Right lobe of liver (tissue), 6 donors: ENCODE measurements around the gene GRIK2. TPM values are rescaled to one million over a fixed set of nuclear protein-coding genes. Genes with fewer than 3 reads are reported as not detected.

Experiments
- ATAC-seq, 4 donors: fragments of 200-7000 bp; cut with Tn5 transposase; one replicate each; pipeline ENCODE4 v1.9.1; 2020; ENCODE audit warnings: mild to moderate bottlenecking in 4 of 4, moderate library complexity in 4 of 4
- DNase-seq, 3 donors: peaks; one replicate each; pipeline ENCODE4 v3.0.0-alpha.2; 2020
- H3K27ac ChIP-seq, 3 donors: fragments of 200-600 bp; one replicate each; pipeline ENCODE4 v1.8.0; 2022
- H3K27me3 ChIP-seq, 2 donors: fragments of 200-600 bp; one replicate each; pipeline ENCODE4 v1.8.0; 2022
- H3K36me3 ChIP-seq, 4 donors: fragments of 200-600 bp; sonication (generic) in 1 of 4; one replicate each; pipeline versions ENCODE4 v1.5.1 to v1.8.0; 2017 to 2022; ENCODE audit warnings: control low read depth in 1 of 4
- H3K4me1 ChIP-seq, 4 donors: fragments of 200-600 bp; sonication (generic) in 1 of 4; one replicate each; pipeline versions ENCODE4 v1.5.1 to v1.8.0; 2017 to 2022; ENCODE audit warnings: control low read depth in 1 of 4
- H3K4me3 ChIP-seq, 3 donors: fragments of 200-600 bp; one replicate each; pipeline ENCODE4 v1.8.0; 2022
- H3K9me3 ChIP-seq, 4 donors: fragments of 200-600 bp; sonication (generic) in 1 of 4; one replicate each; pipeline versions ENCODE4 v1.5.1 to v1.8.0; 2017 to 2022; ENCODE audit warnings: control low read depth in 1 of 4
- POLR2A ChIP-seq: fragments of 450-650 bp; IDR thresholded peaks from one replicate; pipeline ENCODE4 v1.6.1; 2017; ENCODE audit warnings: antibody characterized with exemption, mild to moderate bottlenecking
- WGBS: methylation state at CpG from one replicate; pipeline ENCODE4 v1.1.6; 2018; ENCODE audit warnings: low coverage, low lambda C conversion rate; ENCODE audit not compliant: insufficient coverage; ENCODE audit errors: missing lambda C conversion rate; 5-methylcytosine and 5-hydroxymethylcytosine counted together
- intact Hi-C, 2 donors: fragments of 100-400 bp; cut with DNase I; formaldehyde crosslinking; loops; one replicate each; pipeline versions ENCODE4 v1.11.2 to v1.14.1; 2022
- total RNA-seq, 6 experiments: library from RNA; depleted of rRNA in 2 of 6; stranded (reverse); fragments of >200 nt in 2 of 6; fragmentation: NEBNext Ultra II Directional in 3 of 6; extraction: Animal tissue kit (Norgen Biotek cat#: 25700) in 3 of 6; gene quantifications; one replicate each; pipeline versions ENCODE4 v1.1.0 to v1.2.4, GENCODE V29; 2016 to 2023
- TF ChIP-seq, protein P1 (sequence below), 4 donors: fragments of 200-600 bp in 3 of 4; fragments of 450-650 bp in 1 of 4; IDR thresholded peaks; one replicate each; pipeline versions ENCODE4 v1.5.1 to v1.8.0; 2016 to 2022; ENCODE audit warnings: antibody characterized with exemption in 4 of 4, mild to moderate bottlenecking in 2 of 4
- donor health status: DM: no; HTN: yes; CAD: no.
- donor health status: DM: no; HTN: no; CAD: no.
- donor health status: DM: no; HTN: no; CAD: no.
- donor health status: DM: no; HTN: yes; CAD: no.
- donor health status: DM: no; HTN: yes; CAD: no.

Gene GRIK2
- total RNA-seq, 6 experiments from 2014 or later: 0.04 to 0.24 (median 0.09) TPM; not detected in 3

DNA sequence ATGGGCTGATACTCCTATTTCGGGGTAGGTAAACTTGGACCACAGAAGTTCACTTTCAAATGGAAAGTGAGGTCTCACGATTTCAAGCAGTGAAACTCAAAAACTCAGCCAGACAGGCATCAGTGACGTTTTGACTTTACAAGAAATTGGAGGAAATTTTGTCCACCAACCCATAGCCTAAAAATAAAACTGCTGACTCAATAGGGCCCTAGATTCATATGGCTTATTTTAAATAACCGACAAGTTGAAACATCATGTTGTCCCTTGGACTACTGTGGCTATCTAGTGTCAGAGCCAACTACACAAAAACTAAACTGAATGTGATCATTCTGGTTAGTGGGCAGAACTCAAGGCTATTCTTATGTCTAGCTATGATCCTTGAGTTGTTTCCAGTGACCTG, 486.3 kb downstream of the GRIK2 start:
- intact Hi-C loops: no loop called here

GRCh38 chr6:101883505-101883904, 490.0 kb downstream of the GRIK2 start:
- TF ChIP-seq, protein P1, sequence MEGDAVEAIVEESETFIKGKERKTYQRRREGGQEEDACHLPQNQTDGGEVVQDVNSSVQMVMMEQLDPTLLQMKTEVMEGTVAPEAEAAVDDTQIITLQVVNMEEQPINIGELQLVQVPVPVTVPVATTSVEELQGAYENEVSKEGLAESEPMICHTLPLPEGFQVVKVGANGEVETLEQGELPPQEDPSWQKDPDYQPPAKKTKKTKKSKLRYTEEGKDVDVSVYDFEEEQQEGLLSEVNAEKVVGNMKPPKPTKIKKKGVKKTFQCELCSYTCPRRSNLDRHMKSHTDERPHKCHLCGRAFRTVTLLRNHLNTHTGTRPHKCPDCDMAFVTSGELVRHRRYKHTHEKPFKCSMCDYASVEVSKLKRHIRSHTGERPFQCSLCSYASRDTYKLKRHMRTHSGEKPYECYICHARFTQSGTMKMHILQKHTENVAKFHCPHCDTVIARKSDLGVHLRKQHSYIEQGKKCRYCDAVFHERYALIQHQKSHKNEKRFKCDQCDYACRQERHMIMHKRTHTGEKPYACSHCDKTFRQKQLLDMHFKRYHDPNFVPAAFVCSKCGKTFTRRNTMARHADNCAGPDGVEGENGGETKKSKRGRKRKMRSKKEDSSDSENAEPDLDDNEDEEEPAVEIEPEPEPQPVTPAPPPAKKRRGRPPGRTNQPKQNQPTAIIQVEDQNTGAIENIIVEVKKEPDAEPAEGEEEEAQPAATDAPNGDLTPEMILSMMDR (IDR thresholded peaks at IDR 0.05): no peak
- no peak for TF ChIP-seq POLR2A
- H3K9me3 ChIP-seq: no peaks in the 10 kb centered on the region
- 66% methylated on average over 3 of the region's 3 CpGs for WGBS
- no peaks in the 10 kb centered on the region for H3K27me3 ChIP-seq
- intact Hi-C loops: no loop called here
- H3K4me1 ChIP-seq: no peaks in the 10 kb centered on the region
- DNase-seq: no peak
- no peak overlapping the region for H3K4me3 ChIP-seq
- H3K27ac ChIP-seq: no peak overlapping the region
- ATAC-seq: no peak
- H3K36me3 ChIP-seq: no peaks in the 10 kb centered on the region

More for the DNA sequence above, 486.3 kb downstream of the GRIK2 start:
- ATAC-seq (no peak), DNase-seq (no peak)
- Histone ChIP-seq H3K27me3 (no peaks in the 10 kb centered on the region), H3K4me1 (no peaks in the 10 kb centered on the region), H3K36me3 (no peaks in the 10 kb centered on the region), H3K27ac (no peak overlapping the region), H3K4me3 (no peak overlapping the region), H3K9me3 (no peaks in the 10 kb centered on the region)
- 55% methylated on average over 4 of the region's 4 CpGs for WGBS
- TF ChIP-seq POLR2A: no peak
- TF ChIP-seq, protein P1 (IDR thresholded peaks at IDR 0.05): no peak

DNA sequence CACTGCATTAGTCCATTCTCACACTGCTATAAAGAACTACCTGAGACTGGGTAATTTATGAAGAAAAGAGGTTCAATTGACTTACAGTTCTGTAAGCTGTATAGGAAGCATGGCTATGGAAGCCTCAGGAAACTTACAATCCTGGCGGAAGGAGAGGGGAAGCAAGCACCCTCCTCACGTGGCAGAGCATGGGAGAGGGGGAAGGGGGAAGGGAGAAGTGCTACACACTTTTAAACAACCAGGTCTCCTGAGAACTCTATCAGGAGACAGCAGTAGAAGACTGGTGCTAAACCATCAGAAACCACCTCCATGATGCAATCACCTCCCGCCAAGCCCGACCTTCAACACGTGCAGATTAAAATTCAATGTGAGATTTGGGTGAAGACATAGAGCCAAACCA, 494.0 kb downstream of the GRIK2 start:
- Histone ChIP-seq H3K27ac (no peak overlapping the region), H3K27me3 (no peaks in the 10 kb centered on the region), H3K36me3 (no peaks in the 10 kb centered on the region), H3K9me3 (no peaks in the 10 kb centered on the region), H3K4me1 (no peaks in the 10 kb centered on the region), H3K4me3 (no peak overlapping the region)
- 46% methylated on average over 5 of the region's 5 CpGs for WGBS
- intact Hi-C loops: no loop called here
- ATAC-seq (no peak), DNase-seq (no peak)
- TF ChIP-seq, protein P1 (IDR thresholded peaks at IDR 0.05): no peak
- TF ChIP-seq POLR2A: no peak

GRCh38 chr6:101907356-101908217, 514.1 kb downstream of the GRIK2 start:
- H3K27me3 ChIP-seq: no peaks in the 10 kb centered on the region
- H3K9me3 ChIP-seq: no peaks in the 10 kb centered on the region
- intact Hi-C loops: no loop called here
- H3K4me1 ChIP-seq: no peaks in the 10 kb centered on the region
- ATAC-seq (peak; percentile 97 to 100 (median 99)), DNase-seq (no peak)
- peak overlapping the region; percentile 12 to 29 (median 26) for H3K4me3 ChIP-seq
- peak overlapping the region in 1 of 3 donors; percentile 18 for H3K27ac ChIP-seq
- H3K36me3 ChIP-seq: no peaks in the 10 kb centered on the region
- TF ChIP-seq POLR2A: no peak
- WGBS: 28% methylated on average over 6 of the region's 6 CpGs

DNA sequence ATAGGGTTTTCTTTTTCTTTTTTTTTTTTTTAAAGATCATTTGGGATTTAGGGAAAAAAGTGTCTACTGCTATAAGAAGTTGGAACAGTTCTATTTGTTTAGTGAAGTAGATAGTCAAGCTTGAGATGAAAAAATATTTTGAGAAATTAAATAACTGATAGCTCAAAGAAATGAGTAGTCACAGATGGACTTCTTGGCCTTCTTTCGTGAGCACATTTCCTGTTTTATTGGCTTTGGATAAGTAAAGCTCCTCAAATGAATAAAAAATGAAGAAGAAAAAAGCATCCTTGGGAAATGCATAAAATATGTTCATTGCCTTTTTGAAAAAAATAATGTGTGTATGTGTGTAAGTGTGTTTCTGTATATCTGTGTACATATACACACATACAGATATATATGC, 515.9 kb downstream of the GRIK2 start:
- Histone ChIP-seq H3K9me3 (no peaks in the 10 kb centered on the region), H3K27me3 (no peaks in the 10 kb centered on the region), H3K4me3 (no peak overlapping the region), H3K27ac (no peak overlapping the region), H3K36me3 (no peaks in the 10 kb centered on the region), H3K4me1 (no peaks in the 10 kb centered on the region)
- 79% methylated on average over 1 of the region's 1 CpG for WGBS
- DNase-seq (no peak), ATAC-seq (no peak)
- TF ChIP-seq, protein P1 (IDR thresholded peaks at IDR 0.05): no peak
- TF ChIP-seq POLR2A: no peak
- intact Hi-C loops: no loop called here
